Memory B cell (primary cell): ENCODE data around the gene LRPPRC.

Experiments used
- ATAC-seq: fragments of 150-1000 bp; cut with Tn5 transposase; 2 replicates; pipeline ENCODE4 v1.10.0; 2021; ENCODE audit warnings: low read depth, mild to moderate bottlenecking, moderate library complexity
- DNase-seq, 2 donors: peaks; one replicate each; pipeline ENCODE4 v3.0.0; 2022; ENCODE audit warnings: low spot score in 2 of 2
- H3K27ac Mint-ChIP-seq: one replicate; pipeline ENCODE4 v1.8.0; 2022; ENCODE audit warnings: mild to moderate bottlenecking, moderate library complexity, mixed read lengths
- H3K27me3 Mint-ChIP-seq: one replicate; pipeline ENCODE4 v1.8.0; 2022; ENCODE audit warnings: mixed read lengths
- H3K36me3 Mint-ChIP-seq: one replicate; pipeline ENCODE4 v1.8.0; 2022; ENCODE audit warnings: mild to moderate bottlenecking, mixed read lengths
- H3K4me1 Mint-ChIP-seq: one replicate; pipeline ENCODE4 v1.8.0; 2022; ENCODE audit warnings: mixed read lengths
- H3K4me3 Mint-ChIP-seq: one replicate; pipeline ENCODE4 v1.8.0; 2022; ENCODE audit warnings: mild to moderate bottlenecking, moderate library complexity, mixed read lengths
- H3K9me3 Mint-ChIP-seq: one replicate; pipeline ENCODE4 v1.8.0; 2022; ENCODE audit warnings: mixed read lengths

The LRPPRC gene

DNA sequence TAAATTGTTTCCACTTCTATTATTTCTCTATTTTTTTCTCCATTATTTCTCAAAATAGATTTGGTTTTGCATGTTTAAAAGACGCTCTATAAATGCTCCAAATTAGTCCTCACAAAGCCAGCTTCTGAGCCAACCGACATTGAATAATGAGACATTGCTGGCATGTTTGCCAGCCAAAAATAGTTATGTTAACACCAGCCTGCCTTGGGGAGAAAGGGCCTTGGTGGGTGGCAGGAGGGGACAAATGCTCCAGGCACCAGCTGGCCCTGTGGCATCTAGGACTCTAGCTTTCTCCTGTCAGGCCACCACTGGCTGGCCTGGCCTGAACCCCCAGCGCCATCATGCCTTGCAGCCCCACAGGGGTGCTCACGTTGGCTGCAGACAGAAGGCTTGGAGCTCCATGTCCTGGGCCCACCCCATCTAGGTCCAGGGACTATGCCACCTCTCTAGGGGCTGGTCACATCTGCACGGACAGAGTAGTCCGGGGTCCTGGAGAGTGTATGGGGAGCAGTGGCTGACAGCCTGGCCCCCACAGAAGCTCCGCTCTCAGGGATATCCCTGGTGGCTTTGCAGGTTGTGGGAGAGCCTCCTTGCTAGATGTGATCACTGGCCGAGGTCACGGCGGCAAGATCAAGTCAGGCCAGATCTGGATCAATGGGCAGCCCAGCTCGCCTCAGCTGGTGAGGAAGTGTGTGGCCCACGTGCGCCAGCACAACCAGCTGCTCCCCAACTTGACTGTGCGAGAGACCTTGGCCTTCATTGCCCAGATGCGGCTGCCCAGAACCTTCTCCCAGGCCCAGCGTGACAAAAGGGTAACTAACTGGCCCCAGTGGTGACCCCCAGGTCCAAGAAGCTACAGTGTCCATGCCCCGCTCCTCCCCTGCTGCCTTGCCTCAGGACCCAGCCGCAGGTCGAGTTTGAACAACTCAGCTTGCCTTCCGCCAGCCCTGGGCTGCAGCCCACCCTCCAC lies 144.5 kb downstream of the LRPPRC start:
- Mint-ChIP-seq H3K27me3 (peaks cover 12% of the 10 kb centered on the region), H3K9me3 (no peaks in the 10 kb centered on the region), H3K4me1 (no peaks in the 10 kb centered on the region), H3K36me3 (no peaks in the 10 kb centered on the region), H3K4me3 (no peak overlapping the region), H3K27ac (no peak overlapping the region)
- DNase-seq (no peak), ATAC-seq (no peak)

DNA sequence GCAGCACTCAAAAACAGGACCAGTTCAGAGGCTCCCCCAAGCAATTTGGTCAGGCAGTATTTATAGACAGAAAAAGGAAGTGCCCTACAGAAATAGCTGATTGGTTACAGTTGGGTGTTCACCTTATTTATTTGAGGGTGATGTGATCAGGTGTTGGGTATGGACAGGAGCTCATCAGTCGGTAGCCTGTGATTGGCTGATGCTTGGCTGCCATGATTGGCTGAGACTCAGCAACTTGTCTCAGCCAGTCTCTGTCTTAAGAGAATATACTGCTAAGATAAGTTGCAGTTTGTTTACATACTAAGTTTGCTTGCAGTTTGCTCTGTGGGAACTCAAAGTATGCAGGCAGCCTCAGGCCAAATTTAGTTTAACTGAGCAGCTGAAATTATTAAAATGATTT lies 147.6 kb downstream of the LRPPRC start:
- DNase-seq (no peak), ATAC-seq (peak; percentile 59)
- Mint-ChIP-seq H3K4me1 (no peaks in the 10 kb centered on the region), H3K27ac (no peak overlapping the region), H3K27me3 (peaks cover 7% of the 10 kb centered on the region), H3K36me3 (no peaks in the 10 kb centered on the region), H3K9me3 (no peaks in the 10 kb centered on the region), H3K4me3 (no peak overlapping the region)

DNA sequence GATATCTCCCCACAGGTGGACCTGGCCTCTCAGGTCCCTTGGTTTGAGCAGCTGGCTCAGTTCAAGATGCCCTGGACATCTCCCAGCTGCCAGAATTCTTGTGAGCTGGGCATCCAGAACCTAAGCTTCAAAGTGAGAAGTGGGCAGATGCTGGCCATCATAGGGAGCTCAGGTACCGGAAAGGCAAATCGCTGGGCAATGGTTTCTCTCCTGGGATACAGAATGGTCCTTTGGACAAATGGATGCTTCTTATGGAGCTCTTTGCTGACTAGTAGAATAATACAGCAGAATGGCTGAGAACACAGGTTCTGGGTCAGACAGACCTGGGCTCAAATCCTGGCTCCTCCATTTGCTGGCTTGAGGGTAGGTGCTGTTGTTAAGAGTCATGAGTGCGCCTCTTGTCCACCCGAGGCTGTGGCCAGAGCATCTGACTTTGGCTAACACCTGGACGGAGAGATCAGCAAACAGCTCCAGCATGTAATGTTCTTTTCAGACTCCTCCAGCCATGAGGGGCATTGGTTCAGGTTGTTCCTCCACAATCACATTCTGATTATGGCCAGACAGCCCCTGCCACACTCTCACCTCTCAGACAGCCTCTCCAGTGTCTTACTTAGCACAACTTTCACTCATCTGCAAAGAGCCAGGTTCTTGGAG lies 149.5 kb downstream of the LRPPRC start:
- Mint-ChIP-seq H3K4me3 (no peak overlapping the region), H3K4me1 (no peaks in the 10 kb centered on the region), H3K27ac (no peak overlapping the region), H3K36me3 (no peaks in the 10 kb centered on the region), H3K27me3 (peaks cover 5% of the 10 kb centered on the region), H3K9me3 (no peaks in the 10 kb centered on the region)
- no peak for DNase-seq
- ATAC-seq, result no peak

DNA sequence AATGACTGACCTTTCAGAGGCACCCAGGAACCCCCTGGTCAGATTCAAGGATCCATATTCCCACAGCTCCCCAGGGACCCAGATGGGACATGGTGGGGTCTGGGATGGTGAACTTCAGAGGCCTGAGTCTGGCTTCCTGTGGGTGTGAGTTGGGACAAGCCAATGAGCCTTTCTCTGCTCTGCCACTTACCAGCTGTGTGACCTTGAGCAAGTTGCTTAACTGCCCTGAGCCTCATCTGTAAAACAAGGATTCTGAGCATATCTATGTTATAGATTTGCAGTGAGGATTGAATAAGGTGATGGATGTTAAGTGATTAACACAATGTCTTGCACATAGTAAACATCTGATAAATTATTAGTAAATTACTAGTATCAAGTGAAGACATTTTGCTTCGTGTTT lies 150.6 kb downstream of the LRPPRC start:
- H3K4me3 Mint-ChIP-seq, result no peak overlapping the region
- ATAC-seq (no peak), DNase-seq (no peak)
- no peak overlapping the region for H3K27ac Mint-ChIP-seq
- no peaks in the 10 kb centered on the region for H3K36me3 Mint-ChIP-seq
- H3K27me3 Mint-ChIP-seq, result peaks cover 1% of the 10 kb centered on the region
- no peaks in the 10 kb centered on the region for H3K4me1 Mint-ChIP-seq
- no peaks in the 10 kb centered on the region for H3K9me3 Mint-ChIP-seq

DNA sequence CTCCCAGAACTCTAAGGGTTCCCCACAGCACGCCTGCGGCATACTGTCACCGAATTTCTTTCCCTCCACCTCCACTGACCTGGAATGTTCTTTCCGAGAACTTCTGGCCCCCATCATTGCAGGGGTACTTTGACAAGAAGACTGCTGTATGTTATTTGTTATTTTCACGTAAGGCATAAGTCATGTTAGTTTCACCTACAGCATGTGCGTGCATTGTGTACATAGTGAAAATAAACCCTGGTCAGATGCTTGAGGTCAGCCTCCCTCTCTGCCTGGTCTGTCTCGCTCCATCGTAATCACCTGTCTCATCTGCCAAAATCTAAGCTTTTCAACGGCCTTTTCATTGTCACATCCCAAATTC lies 152.9 kb downstream of the LRPPRC start:
- Mint-ChIP-seq H3K4me3 (no peak overlapping the region), H3K4me1 (no peaks in the 10 kb centered on the region), H3K9me3 (no peaks in the 10 kb centered on the region), H3K36me3 (no peaks in the 10 kb centered on the region), H3K27me3 (peaks cover 5% of the 10 kb centered on the region), H3K27ac (no peak overlapping the region)
- DNase-seq, result no peak
- ATAC-seq, result no peak

DNA sequence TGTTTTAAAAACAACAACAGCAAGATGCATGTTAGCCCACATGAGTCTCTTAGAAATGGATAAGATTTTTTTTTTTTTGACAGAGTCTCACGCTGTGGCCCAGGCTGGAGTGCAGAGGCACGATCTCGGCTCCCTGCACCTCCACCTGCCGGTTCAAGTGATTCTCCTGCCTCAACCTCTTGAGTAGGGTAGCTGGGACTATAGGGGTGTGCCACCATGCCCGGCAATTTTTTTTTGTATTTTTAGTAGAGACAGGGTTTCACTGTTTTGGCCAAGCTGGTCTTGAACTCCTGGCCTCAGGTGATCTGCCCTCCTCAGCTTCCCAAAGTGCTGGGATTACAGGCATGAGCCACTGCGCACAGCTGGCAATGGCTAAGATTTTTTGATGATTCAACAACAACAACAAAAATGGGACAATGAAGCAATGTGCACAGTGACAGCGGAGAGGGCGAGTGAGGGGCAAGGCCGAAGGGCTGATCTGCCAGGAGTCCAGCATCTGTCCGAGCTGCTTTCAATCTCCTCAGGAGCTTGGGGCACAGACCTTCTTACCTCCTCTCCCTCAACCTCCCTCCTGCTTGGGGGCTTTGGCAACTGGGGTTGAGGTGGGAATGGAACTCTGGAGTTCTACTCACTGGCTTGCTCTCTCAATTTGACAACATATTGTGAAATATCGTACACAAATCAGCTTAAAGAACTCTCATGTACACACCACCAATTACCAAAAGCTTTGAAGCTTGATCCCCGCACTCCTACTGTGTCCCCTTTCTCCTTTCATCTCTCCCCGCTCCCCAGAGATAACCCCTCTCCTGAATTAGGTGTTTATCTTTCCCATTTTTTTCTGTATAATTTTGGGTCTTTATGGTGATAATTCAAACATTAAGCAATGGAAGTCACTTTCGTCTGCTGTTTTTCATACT lies 153.6 kb downstream of the LRPPRC start:
- peaks cover 5% of the 10 kb centered on the region for H3K27me3 Mint-ChIP-seq
- no peaks in the 10 kb centered on the region for H3K9me3 Mint-ChIP-seq
- H3K4me3 Mint-ChIP-seq, result no peak overlapping the region
- no peaks in the 10 kb centered on the region for H3K4me1 Mint-ChIP-seq
- no peak for DNase-seq
- ATAC-seq, result no peak
- H3K36me3 Mint-ChIP-seq, result no peaks in the 10 kb centered on the region
- H3K27ac Mint-ChIP-seq, result no peak overlapping the region

DNA sequence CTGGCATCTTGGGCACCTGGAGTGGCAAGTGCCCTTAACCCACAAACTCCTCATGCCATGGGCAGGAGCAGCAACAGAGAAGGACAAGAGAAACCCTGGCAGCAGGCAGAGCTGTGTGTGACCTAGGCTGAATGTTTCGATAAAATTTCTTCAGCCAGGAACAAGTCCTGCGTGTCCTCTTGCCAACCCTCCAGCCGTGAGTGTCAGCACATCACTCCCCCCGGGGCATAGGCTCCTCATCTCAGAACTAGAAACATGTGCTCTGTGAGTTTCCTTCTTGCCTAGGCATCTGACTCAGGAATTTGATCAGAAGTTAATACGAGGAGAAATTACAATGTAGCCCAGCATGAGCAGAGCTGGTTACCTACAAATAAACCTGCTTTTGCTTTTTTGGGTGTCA lies 154.8 kb downstream of the LRPPRC start:
- Mint-ChIP-seq H3K27ac (no peak overlapping the region), H3K36me3 (no peaks in the 10 kb centered on the region), H3K27me3 (peaks cover 5% of the 10 kb centered on the region), H3K4me3 (no peak overlapping the region), H3K9me3 (no peaks in the 10 kb centered on the region), H3K4me1 (no peaks in the 10 kb centered on the region)
- DNase-seq (no peak), ATAC-seq (no peak)

DNA sequence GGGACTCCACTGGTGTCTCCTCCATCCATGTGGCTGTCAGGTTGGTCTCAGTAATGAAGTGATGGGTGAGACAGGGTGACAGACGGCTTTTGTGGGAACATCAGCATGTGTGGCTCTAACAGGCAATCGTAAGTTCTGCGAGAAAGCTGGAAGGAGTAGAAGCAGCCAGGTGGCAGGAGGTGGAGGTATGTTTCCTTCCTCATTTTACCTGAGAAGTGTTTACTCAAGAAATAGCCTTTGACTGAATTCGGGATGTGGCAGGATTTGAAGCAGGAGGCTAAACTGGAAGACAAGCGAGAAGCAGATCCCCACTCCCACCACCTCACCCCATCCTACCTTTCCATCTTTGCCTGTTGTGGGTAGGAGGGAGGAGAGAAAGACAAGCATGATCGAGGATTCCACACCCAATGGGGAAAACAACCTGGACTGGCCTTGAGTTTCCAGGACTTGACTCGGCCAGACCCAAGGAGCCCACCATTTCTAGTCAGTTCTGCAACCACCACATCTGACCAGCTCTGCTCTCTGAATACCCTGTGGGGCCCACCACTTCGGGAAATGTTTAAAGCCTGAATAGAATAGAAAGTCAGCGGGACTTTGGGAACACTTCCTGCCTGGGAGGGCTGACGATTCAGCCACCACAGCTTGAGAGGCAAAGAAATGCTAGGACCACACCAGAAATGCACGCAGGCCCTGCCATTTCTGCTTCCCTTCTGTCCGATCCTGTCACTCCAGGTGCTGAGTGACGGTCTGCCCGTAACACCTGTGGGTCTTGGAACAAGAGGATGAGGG lies 155.8 kb downstream of the LRPPRC start:
- no peak overlapping the region for H3K4me3 Mint-ChIP-seq
- DNase-seq (no peak), ATAC-seq (no peak)
- no peaks in the 10 kb centered on the region for H3K36me3 Mint-ChIP-seq
- no peaks in the 10 kb centered on the region for H3K9me3 Mint-ChIP-seq
- H3K4me1 Mint-ChIP-seq, result no peaks in the 10 kb centered on the region
- H3K27ac Mint-ChIP-seq, result no peak overlapping the region
- H3K27me3 Mint-ChIP-seq, result peaks cover 7% of the 10 kb centered on the region

DNA sequence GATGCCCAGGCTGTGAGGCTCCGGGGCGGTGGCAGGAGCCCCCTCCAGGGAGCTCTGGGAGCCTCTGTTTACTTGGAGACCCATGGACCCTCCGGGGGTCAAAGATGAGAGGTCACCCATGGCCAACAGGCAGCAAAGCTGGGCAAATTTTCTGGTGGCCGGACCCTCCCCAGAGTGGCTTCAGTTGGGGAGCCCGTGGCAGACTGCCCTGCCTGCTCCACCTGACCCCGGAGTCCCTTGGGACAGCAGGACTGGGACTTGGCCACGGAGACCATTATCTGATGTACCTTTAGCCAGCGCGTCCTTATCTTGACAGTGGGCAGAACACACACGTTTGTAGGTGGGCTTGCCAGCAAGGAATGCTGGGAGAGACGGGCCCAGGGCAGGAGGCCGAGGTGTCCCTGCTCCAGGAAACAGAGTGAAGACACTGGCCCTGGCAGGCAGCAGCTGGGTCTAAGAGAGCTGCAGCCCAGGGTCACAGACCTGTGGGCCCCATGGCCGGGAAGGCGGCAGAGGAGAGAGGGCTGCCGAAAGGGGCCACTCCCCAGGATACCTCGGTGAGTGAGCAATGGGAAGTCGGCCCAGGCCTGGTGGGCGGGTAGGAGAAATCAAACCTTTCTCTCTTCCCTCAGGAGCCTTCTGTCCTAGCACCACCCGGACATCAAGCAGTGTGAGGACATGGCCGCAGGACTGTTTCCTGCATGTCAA lies 157.1 kb downstream of the LRPPRC start, which contains the start of the genes ABCG5 and ABCG8:
Gene ABCG5, minus strand, starts transcription at position 280 of the 708 bp plus-strand sequence. Its CDS starts 160 bp downstream, at position 120.
Gene ABCG8, plus strand, starts transcription at position 412 of the 708 bp plus-strand sequence. Its CDS starts 83 bp downstream, at position 495.
- DNase-seq, result no peak
- Mint-ChIP-seq H3K27me3 (peaks cover 7% of the 10 kb centered on the region), H3K36me3 (no peaks in the 10 kb centered on the region), H3K4me3 (no peak within 1 kb of the TSS), H3K27ac (no peak within 1 kb of the TSS), H3K4me1 (no peaks in the 10 kb centered on the region), H3K9me3 (no peaks in the 10 kb centered on the region)
- ATAC-seq, result no peak

DNA sequence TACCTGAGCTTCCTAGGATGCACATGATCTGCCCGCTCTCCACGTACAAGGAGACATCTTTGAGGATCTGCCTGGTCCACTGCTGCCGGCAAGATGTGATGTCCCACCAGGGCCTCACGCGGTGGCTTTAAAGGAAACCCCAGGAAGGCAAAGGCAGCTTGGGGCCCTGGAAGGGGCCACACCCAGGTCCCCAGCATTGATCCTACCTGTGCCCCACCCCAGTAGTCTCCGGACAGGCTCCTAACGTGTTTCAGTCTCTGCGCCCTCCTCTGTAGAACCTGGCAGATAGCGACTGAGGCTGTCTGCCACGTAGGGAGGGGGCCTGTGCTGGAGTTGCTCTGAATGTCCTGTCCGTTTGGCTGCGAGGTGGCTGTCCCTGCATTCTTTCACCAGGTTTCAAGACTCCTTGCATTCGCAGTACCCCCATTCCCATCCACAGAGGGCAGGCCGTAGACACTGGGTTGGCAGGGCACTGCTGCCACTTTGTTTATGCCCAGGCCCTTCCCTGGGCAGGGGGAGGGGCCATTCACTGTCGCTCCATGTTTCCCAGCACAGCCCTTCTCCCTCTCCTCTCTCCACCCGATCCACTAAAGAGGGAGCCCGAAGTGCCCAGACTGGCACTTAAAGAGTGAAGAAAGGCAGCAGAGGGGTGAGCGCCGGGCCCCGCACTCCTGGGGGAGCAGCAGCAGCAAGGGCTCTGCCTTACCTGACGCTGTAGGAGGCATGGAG lies 157.8 kb downstream of the LRPPRC start:
- peaks cover 7% of the 10 kb centered on the region for H3K27me3 Mint-ChIP-seq
- H3K4me1 Mint-ChIP-seq, result no peaks in the 10 kb centered on the region
- no peak for ATAC-seq
- no peak overlapping the region for H3K27ac Mint-ChIP-seq
- no peaks in the 10 kb centered on the region for H3K36me3 Mint-ChIP-seq
- H3K9me3 Mint-ChIP-seq, result no peaks in the 10 kb centered on the region
- H3K4me3 Mint-ChIP-seq, result no peak overlapping the region
- no peak for DNase-seq

DNA sequence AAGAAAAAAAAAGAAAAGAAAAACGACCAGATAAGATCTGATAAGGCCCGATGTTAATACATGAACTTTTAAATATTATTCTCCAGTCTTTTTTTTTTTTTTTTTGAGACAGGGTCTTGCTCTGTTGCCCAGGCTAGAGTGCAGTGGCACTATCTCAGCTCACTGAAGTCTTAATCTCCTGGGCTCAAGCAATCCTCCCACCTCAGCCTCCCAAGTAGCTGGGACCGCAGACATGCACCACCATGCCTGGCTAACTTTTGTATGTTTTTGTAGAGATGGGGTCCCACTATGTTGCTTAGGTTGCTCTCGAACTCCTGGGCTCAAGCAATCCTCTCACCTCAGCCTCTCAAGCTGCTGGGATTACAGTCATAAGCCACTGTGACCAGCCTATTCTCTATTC lies 158.8 kb downstream of the LRPPRC start:
- Mint-ChIP-seq H3K9me3 (no peaks in the 10 kb centered on the region), H3K27me3 (peaks cover 7% of the 10 kb centered on the region), H3K36me3 (no peaks in the 10 kb centered on the region), H3K27ac (no peak overlapping the region), H3K4me1 (no peaks in the 10 kb centered on the region), H3K4me3 (no peak overlapping the region)
- no peak for DNase-seq
- ATAC-seq, result no peak
